ENCODE measurements around the gene WDR81.
"Not testable (repeated sequence)": the region's sequence is repeated elsewhere in the genome, so short reads cannot be mapped to it uniquely, and the experiment has no call there.

WDR81 gene

DNA sequence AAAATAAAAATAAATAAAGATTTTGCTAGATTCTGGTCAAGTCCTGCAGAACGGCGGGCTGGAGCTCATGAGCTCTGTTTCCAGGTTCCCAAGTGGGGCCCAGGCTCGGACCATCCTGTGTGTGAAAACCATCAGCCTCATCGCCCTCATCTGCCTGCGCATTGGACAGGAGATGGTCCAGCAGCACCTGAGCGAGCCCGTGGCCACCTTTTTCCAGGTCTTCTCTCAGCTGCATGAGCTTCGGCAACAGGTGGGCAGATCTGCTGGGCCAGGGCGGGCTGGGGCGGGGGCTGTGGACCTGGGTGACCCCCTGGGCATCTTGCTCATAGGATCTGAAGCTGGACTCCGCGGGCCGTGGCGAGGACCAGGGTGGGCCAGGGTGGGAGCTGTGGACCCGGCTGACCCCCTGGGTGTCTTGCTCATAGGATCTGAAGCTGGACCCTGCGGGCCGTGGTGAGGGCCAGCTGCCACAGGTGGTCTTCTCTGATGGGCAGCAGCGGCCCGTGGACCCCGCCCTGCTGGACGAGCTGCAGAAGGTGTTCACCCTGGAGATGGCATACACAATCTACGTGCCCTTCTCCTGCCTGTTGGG is 7.8 kb downstream of the WDR81 start:
- no peak for DNase-seq

- DNase-seq = no peak
Measured at GRCh38 chr17:1732833-1733321, 8.4 kb downstream of the WDR81 start.

DNA sequence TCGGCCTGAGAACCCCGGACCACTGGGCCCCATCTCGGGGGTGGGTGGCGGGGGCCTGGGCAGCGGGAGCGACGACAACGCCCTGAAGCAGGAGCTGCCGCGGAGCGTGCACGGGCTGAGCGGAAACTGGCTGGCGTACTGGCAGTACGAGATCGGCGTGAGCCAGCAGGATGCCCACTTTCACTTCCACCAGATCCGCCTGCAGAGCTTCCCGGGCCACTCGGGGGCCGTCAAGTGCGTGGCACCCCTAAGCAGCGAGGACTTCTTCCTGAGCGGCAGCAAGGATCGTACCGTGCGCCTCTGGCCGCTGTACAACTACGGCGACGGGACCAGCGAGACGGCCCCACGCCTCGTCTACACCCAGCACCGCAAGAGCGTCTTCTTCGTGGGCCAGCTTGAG is 9.3 kb downstream of the WDR81 start:
- DNase-seq = no peak

DNA sequence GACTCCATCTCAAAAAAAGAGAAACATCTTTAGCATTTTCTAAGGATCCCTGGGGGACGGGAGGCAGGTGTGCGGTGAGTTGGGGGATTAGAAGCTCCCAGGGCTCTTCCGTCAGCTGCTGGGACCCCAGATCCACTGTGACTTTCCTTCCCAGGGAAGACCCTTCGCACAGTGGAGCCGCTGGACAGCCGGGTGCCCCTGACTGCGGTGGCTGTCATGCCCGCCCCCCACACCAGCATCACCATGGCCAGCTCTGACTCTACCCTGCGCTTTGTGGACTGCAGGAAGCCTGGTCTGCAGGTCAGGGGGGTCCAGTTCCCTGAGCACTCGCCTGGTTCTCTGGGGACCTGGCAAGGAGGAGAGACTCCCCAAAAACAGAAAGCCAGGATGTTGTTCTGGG is 10.9 kb downstream of the WDR81 start:
- DNase-seq = no peak

DNA sequence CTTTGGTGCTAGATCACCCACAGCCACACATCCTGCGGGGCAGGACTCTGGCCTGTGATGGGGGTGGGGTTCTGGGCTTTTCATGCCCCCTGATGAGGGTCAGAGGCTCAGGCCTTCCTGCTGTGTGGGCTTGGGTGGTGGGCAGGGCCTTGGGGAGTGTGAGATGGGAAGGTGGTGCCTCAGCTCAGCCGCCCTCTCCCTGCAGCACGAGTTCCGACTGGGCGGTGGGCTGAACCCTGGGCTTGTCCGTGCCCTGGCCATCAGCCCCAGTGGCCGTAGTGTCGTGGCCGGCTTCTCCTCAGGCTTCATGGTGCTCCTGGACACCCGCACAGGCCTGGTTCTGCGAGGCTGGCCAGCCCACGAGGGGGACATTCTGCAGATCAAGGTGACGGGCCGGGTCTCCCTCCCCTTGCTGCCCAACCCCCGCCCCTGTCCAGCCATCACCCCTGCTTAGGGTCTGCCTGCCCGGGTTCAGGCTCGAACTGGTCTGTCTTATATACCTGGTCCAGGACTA is 11.4 kb downstream of the WDR81 start:
- DNase-seq = no peak

- DNase-seq = no peak
Measured at GRCh38 chr17:1736348-1737281, 12.1 kb downstream of the WDR81 start.

DNA sequence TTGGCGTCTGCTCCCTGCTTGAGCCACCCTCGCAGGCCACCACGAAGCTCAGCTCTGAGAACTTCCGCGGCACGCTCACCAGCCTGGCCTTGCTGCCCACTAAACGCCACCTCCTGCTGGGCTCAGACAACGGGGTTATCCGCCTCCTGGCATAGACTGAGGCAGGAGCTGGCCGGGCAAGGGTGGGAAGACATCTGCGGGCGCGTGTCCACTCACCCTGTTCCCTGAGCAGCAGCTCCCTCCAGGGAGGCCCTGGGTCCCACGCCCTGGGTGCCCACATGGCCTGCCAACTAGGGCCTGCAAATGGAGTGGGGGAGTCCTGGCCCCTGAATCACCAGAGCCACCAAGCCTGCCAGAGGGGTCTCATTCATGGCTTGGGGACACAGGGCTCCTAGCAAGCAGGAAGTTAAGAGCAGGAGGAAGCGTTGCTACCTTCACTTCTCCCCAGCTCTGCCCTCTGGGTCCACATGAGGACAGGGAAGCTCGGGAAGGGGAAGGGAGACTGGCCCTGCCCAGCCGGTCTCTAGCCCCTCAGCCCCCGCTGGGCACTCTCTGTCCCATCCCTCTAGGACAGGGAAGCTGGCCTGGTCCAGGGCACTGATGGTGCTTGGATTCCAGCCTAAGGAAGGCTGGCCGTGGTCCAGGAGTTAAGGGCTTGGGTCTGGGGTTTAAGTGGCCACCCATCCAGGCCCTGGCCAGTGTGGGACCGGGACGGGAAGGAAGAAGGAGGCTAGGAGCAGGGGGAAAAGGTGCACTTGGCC is 13.2 kb downstream of the WDR81 start:
- no peak for DNase-seq

DNA sequence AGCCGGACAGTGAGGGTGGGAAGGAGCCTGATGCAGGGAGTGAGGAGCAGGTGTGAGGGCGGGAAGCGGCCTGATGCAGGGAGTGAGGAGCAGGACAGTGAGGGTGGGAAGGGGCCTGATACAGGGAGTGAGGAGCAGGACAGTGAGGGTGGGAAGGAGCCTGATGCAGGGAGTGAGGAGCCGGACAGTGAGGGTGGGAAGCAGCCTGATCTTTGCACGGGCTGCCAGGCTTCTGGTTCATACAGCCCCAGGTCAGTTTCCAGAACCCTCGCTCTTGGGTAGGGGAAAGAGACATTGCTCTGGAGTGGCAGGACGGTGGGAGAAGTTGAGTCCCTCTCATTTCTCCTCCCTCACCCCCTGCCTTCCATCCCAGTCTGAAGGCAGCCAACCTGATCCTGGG is 17.4 kb downstream of the WDR81 start:
- DNase-seq = not testable (repeated sequence)

DNA sequence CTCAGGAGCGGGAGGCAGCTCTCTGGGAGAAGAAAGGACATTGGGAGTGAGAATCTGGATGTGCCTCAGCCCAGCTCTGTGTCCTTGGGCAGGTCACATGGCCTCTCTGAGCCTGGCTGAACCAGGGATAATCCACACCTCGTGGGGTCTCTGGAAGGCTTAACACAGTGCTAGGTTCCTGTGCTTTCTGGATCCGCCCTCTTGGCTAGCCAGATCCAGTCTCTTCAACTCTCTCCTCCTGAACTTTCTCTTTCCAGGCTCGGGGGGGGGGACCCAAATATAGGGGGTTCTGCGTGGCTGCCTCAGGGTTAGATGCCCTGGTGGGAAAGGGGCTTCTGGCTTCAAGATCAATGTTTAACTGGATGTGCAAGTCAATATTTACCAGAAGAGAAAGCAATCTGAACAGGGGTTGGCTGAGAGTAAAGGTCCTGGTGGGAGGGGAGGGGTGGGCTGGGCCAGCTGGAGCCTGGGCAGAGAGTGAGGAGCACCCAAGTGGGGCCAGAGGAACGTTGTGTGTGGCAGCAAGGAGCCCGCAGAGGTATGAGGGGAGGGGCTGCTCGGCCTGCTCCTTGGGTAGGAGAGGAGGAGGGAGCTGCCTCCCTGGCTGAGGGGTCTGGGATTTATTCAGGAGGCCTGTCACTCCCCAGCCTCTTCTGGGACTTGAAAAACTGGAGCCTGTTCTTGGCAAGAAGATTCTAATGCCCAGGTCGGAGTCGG is 18.0 kb downstream of the WDR81 start, which contains the start of gene SERPINF2:
SERPINF2 (plus strand) TSS at position 501 of the 717 bp plus-strand sequence. CDS start 2,125 bp downstream, outside the sequence.
- DNase-seq = no peak

DNA sequence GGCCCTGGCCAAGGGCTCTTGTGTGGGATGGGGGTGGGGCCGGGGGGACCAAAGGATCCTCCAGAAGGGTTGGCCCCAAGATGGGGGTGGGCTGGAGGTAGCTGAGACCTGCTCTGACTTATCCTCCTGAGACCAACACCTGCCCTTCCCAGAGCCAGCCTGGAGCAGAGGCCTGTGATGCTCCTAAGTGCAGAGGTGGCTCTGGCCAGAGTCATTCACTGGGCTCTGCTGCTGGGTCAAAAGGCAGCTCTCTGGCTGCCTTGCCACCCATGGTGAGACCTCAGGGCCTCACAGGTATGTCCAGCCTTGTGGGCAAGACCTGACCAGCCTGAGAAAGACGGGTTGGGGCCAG is 18.6 kb downstream of the WDR81 start:
- no peak for DNase-seq

DNA sequence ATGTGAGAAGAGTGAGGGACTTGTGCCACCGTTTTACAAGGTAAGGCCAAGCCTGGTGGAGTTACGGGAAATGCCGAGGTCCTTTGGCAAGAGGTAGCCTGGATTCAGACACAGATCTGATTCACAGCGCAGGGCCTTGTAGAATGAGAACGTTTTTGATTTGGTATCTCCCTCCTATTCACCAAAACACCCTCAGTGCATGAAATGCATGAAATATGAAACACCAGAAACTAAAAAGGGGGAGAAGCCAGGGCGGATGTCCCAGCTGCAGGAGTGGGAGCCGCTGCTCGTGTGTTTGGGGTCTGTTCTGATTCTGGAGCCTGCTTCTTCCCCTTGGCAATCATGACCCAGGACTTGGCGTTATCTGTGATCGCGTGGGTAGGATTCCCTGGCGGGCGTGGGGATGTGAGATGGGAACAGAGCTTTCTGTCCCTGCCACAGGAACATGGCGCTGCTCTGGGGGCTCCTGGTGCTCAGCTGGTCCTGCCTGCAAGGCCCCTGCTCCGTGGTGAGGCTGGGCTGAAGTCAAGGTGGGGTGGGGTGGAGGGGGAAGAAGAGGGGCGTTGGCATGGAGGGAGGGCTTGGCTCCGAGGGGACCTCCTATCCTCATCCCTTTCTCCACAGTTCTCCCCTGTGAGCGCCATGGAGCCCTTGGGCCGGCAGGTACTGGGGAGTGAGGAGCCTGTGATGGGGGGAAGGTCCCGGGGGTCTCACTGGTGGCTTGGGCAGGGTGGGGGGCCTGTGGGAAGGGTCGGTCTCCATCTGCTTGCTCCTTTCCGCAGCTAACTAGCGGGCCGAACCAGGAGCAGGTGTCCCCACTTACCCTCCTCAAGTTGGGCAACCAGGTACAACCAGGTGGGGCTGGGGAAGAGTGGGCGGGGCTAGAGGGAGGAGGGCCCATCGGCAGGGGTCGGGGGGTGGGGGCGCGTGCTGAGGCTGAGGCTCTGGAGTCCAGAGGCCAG is 20.3 kb downstream of the WDR81 start:
- no peak for DNase-seq

DNA sequence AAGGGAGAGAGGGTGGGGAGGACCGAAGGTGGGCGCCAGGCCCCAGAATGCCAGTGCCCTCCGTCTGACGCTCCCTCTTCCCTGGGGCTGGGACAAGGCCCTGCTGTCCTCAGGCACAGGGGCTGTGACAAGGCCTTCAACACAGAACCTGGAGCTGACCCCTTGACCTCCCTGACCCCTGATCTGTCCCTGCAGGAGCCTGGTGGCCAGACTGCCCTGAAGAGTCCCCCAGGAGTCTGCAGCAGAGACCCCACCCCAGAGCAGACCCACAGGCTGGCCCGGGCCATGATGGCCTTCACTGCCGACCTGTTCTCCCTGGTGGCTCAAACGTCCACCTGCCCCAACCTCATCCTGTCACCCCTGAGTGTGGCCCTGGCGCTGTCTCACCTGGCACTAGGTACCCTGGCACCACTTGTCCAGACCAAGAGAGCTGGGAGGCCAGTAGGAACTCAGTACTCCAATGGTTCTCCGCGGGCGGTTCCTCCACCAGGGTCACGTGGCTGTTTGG is 21.1 kb downstream of the WDR81 start:
- no peak for DNase-seq

GRCh38 chr17:1746975-1747543 is 22.6 kb downstream of the WDR81 start:
- DNase-seq = no peak

DNA sequence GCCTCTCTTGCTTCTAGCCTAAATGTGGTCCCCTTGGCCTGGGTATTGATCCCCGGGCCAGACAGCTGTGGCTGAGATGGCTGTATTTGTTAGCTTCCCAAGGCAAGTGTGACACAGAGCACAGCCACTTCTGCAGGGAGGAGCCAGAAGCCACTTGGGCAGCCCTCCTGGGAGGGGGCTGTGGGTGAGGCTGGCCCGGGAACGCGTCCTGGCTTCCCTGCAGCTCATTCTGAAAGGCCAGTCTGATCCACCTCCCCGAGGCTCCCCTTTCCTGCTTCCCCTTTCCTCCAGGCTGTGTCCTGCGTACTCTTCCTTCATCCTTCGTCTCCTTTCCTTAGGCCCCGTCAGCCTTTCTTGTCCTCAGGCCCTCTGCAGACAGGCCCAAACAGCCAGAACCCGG is 26.1 kb downstream of the WDR81 start:
- DNase-seq = no peak

DNA sequence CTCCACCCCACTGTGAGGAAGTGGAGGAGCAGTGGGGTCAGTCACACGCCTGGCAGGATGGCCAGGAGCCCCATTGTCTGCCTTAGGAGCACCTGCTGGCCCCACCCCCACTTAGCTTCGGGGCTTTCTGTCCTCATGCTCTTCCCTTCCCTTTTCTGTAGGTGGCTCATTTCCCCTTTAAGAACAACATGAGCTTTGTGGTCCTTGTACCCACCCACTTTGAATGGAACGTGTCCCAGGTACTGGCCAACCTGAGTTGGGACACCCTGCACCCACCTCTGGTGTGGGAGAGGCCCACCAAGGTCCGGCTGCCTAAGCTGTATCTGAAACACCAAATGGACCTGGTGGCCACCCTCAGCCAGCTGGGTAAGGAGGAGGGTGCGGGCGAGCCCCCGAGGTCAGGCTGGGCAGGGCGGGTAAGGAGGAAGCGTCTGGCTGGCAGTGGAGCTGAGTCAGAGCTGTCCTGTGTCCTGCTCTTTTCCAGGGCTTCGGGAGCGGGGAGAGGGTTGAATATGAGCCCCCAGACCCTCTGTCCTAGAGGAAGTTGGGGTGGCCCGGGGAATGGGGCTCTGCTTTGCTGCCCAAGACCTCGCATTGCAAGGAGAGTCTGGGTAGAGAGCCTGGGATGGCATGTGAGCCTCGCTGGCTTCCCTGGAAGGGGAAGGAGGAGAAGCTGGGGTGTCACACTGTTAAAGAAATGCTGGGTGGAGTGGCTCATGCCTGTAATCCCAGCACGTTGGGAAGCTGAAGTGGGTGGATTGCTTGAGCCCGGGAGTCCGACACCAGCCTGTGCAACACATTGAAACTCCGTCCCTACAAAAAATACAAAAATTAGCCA is 28.1 kb downstream of the WDR81 start:
- no peak for DNase-seq

- DNase-seq = no peak
Measured at GRCh38 chr17:1753767-1754429, 29.4 kb downstream of the WDR81 start.

GRCh38 chr17:1754430-1755112 is 30.1 kb downstream of the WDR81 start:
- no peak for DNase-seq

DNA sequence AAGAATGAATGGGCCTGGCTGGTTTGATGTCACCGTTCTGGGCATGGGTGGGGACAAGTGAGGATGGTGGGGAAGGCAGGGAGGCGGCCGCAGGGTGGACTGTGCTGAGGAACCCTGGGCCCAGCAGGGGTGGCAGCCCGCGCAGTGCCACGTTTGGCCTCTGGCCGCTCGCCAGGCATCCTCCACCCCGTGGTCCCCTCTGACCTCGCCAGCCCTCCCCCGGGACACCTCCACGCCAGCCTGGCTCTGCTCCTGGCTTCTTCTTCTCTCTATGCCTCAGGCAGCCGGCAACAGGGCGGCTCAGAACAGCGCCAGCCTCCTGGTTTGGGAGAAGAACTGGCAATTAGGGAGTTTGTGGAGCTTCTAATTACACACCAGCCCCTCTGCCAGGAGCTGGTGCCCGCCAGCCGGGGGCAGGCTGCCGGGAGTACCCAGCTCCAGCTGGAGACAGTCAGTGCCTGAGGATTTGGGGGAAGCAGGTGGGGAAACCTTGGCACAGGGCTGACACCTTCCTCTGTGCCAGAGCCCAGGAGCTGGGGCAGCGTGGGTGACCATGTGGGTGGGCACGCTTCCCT is 30.8 kb downstream of the WDR81 start:
- no peak for DNase-seq
